Activated CD4-positive, CD25-positive, alpha-beta regulatory T cell treated with anti-CD3 and anti-CD28 coated beads, Interleukin-2, amount 50 U/mL, for 24 hours (primary cell): Measurements from ENCODE around the gene RDH5.

Source experiments
- ATAC-seq, 2 donors: fragments of 150-1000 bp; cut with Tn5 transposase; one replicate each; pipeline ENCODE4 v1.10.0; 2021; ENCODE audit warnings: mild to moderate bottlenecking in 1 of 2, moderate library complexity in 1 of 2

RDH5 gene

GRCh38 chr12:55713721-55714120 is 6.5 kb upstream of the RDH5 start:
- no peak for ATAC-seq

- no peak for ATAC-seq
These were observed 4.9 kb upstream of the RDH5 start for GRCh38 chr12:55715169-55715764.

- peak; percentile 92 to 94 for ATAC-seq
These were observed 4.2 kb upstream of the RDH5 start, which contains the start of gene BLOC1S1 for GRCh38 chr12:55715833-55716581. Gene BLOC1S1 (plus strand): TSS chr12:55716046. CDS start chr12:55716052, 6 bp downstream.

GRCh38 chr12:55716582-55716957 is 3.6 kb upstream of the RDH5 start:
- no peak for ATAC-seq

GRCh38 chr12:55717011-55718007 is 2.9 kb upstream of the RDH5 start:
- peak; percentile 34 to 50 for ATAC-seq

- ATAC-seq: no peak
These were observed 2.2 kb upstream of the RDH5 start for GRCh38 chr12:55718015-55718414.

GRCh38 chr12:55718624-55719275 is 1.4 kb upstream of the RDH5 start:
- ATAC-seq: no peak

- no peak for ATAC-seq
These were observed 822 bp upstream of the RDH5 start for GRCh38 chr12:55719371-55719770.

GRCh38 chr12:55720894-55721444 is 776 bp downstream of the RDH5 start:
- ATAC-seq: no peak

- ATAC-seq: no peak
These were observed 1.5 kb downstream of the RDH5 start for GRCh38 chr12:55721601-55722213.

GRCh38 chr12:55722948-55723347 is 2.8 kb downstream of the RDH5 start:
- ATAC-seq: no peak

GRCh38 chr12:55723516-55724225 is 3.5 kb downstream of the RDH5 start:
- ATAC-seq: no peak

- peak in 1 of 2 donors; percentile 21 for ATAC-seq
These were observed 4.2 kb downstream of the RDH5 start for GRCh38 chr12:55724226-55724939.

- ATAC-seq: no peak
These were observed 4.7 kb downstream of the RDH5 start for GRCh38 chr12:55724940-55725309.

- ATAC-seq: no peak
These were observed 5.4 kb downstream of the RDH5 start for GRCh38 chr12:55725556-55725955.

- ATAC-seq: no peak
These were observed 6.8 kb downstream of the RDH5 start for GRCh38 chr12:55726971-55727370.

GRCh38 chr12:55727643-55728185 is 7.5 kb downstream of the RDH5 start:
- ATAC-seq: no peak

GRCh38 chr12:55728186-55728938 is 8.2 kb downstream of the RDH5 start:
- peak; percentile 0 to 2 for ATAC-seq
